ENCODE results near the gene RNF152. TPM values are rescaled to one million over a fixed set of nuclear protein-coding genes. Genes with fewer than 3 reads are reported as not detected.

RNF152 gene
- total and polyA plus RNA-seq, 2 of the 4 experiments (the other 2 are of a cell fraction), result 7.5 to 18.5 TPM

DNA sequence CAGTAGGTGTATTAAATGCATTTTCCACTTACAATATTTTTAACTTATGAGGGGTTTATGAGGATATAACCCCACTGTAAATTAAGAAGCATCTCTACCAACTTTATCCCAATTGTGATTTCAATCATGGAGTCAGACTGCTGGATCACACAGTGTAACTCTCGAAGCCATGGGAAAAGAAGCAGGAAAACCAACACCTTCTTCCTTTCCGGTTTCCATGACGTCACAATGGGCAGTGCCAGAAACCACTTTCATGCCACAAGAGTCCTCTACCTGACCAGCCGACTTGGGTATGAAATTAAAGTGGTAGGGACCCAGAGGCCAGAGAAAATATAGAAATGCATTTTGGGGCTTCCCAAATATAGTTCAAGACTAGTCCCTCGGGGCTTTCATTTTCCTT, 4.2 kb downstream of the RNF152 start:
- no peak overlapping the region for H3K18ac ChIP-seq (ENCODE audit: low read depth, low read length)
- no peak for TF ChIP-seq CHD1 (IDR thresholded peaks at IDR 0.05; ENCODE audit: low read depth, low read length)
- TF ChIP-seq BHLHE40 (IDR thresholded peaks at IDR 0.05; ENCODE audit: low read depth, low read length), result no peak
- no peak for TF ChIP-seq FOS (IDR thresholded peaks at IDR 0.05; ENCODE audit: low read depth, low read length)
- TF ChIP-seq POLR2A (IDR thresholded peaks at IDR 0.05; ENCODE audit: low read depth, low read length), result no peak
- no peak for TF ChIP-seq MAFK (IDR thresholded peaks at IDR 0.05; ENCODE audit: low read depth, low read length)
- TF ChIP-seq MXI1 (IDR thresholded peaks at IDR 0.05; ENCODE audit: borderline replicate concordance, low read depth, low read length), result no peak
- in situ Hi-C loops (cut with MboI; ENCODE audit: low sequenced_read_pairs) (no loop called here), dilution Hi-C loops (cut with HindIII; ENCODE audit: low sequenced_read_pairs, unreplicated experiment) (no loop called here), intact Hi-C loops (cut with micrococcal nuclease) (no loop called here)
- CTCF ChIA-PET, result interaction anchor here (0.6 kb wide), 1 partner anchor 36 kb away, joined by 3 read pairs; no protein-coding TSS in a partner anchor
- H3K14ac ChIP-seq (replicated peaks; ENCODE audit: low read depth, low read length), result no peak overlapping the region
- no peaks in the 10 kb centered on the region for H3K9me3 ChIP-seq (ENCODE audit: control insufficient read depth, insufficient read depth, low read length)
- no peak overlapping the region for H3K56ac ChIP-seq (ENCODE audit: extremely low read depth, insufficient read depth, low read length)
- H3K4me2 ChIP-seq (ENCODE audit: low read depth, low read length), result no peak overlapping the region
- H2AFZ ChIP-seq (replicated peaks; ENCODE audit: low read length, poor library complexity), result no peak overlapping the region
- peaks cover 6% of the 10 kb centered on the region for H3K4me1 ChIP-seq (ENCODE audit: control insufficient read depth, insufficient read depth, low read length)
- no peak overlapping the region for H4K91ac ChIP-seq (ENCODE audit: insufficient read depth, low read depth, low read length)
- no peak overlapping the region for H4K8ac ChIP-seq (ENCODE audit: low read depth in 2 of 2, low read length in 2 of 2)
- no peak overlapping the region for H2BK120ac ChIP-seq (ENCODE audit: low read depth, low read length)
- H2BK15ac ChIP-seq (ENCODE audit: low read depth, low read length), result no peak overlapping the region
- H3K27ac ChIP-seq (ENCODE audit: insufficient read depth, low read length), result no peak overlapping the region
- H2AK9ac ChIP-seq (replicated peaks; ENCODE audit: low read depth, low read length, poor library complexity), result no peak overlapping the region
- H4K5ac ChIP-seq (ENCODE audit: low read depth, low read length), result no peak overlapping the region
- no peak overlapping the region for H3K23ac ChIP-seq (ENCODE audit: low read depth, low read length)
- 100% methylated on average over 1 of the region's 5 CpGs; no CpG with 5 or more reads in 1 of the 2 experiments for WGBS, 2 experiments (ENCODE audit: extremely low coverage in 2 of 2, insufficient read length in 1 of 2)
- POLR2A ChIA-PET (ENCODE audit: unreplicated experiment), result no interaction called here
- H2AK5ac ChIP-seq (ENCODE audit: low read depth, low read length), result no peak overlapping the region
- no peaks in the 10 kb centered on the region; the same call in 1 of the 2 replicates for H3K9me1 ChIP-seq (ENCODE audit: insufficient read depth, low read length)
- H3K4ac ChIP-seq (ENCODE audit: low read depth, low read length), result no peak overlapping the region
- H4K20me1 ChIP-seq (ENCODE audit: insufficient read depth, low read length), result peaks cover 3% of the 10 kb centered on the region
- H3K36me3 ChIP-seq (ENCODE audit: control insufficient read depth, insufficient read depth, low read length), result peaks cover 19% of the 10 kb centered on the region
- no peak for ATAC-seq (ENCODE audit: low read depth)
- no peak for DNase-seq
- H2BK5ac ChIP-seq (ENCODE audit: low read depth, low read length, poor library complexity, severe bottlenecking), result no peak overlapping the region
- BruUV-seq (replicated peaks), result no TSS peak
- H3K79me1 ChIP-seq (ENCODE audit: low read depth in 1 of 2, low read length in 2 of 2), result peaks cover 24 to 64% of the 10 kb centered on the region in 2 experiments
- H2BK20ac ChIP-seq (ENCODE audit: low read depth, low read length), result no peak overlapping the region
- H3K27me3 ChIP-seq (ENCODE audit: control insufficient read depth, insufficient read depth, low read length), result no peaks in the 10 kb centered on the region
- H3K4me3 ChIP-seq (ENCODE audit: insufficient read depth, low read depth, low read length), result no peak overlapping the region
- H3K9ac ChIP-seq (ENCODE audit: low read depth, low read length), result no peak overlapping the region

Data from IMR-90 (cell line).